Hematopoietic multipotent progenitor cell treated with erythropoietin and hydrocortisone succinate and interleukin-3 and kit ligand, for 8 days (in vitro differentiated cells): ENCODE results near the gene MIOX.
"Not testable (repeated sequence)": the region's sequence is repeated elsewhere in the genome, so short reads cannot be mapped to it uniquely, and the experiment has no call there.

ENCODE experiments used
- DNase-seq: peaks from one replicate; pipeline ENCODE4 v3.0.0-alpha.2; 2015

Gene MIOX

DNA sequence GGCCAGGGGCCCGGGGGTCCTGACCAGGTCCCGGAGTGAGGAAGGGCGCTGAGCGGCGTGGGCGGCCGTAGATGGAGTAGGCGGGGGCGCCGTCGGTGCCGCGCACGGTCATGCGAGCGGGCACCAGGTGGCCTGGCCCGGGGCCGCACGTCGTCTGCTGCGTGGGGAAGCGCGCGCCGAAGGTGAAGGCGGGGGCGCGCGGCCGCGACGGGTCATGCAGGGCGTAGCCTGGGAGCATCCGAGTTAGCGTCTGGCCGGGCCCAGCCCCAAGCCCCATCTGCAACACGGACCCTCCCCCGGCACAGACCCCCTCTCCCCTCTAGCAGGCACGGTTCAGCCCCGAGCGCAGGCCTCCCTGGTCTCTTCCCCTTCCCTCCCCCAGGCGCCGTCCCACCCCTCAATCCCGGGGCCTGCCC is 44.9 kb downstream of the MIOX start:
- DNase-seq, result no peak

DNA sequence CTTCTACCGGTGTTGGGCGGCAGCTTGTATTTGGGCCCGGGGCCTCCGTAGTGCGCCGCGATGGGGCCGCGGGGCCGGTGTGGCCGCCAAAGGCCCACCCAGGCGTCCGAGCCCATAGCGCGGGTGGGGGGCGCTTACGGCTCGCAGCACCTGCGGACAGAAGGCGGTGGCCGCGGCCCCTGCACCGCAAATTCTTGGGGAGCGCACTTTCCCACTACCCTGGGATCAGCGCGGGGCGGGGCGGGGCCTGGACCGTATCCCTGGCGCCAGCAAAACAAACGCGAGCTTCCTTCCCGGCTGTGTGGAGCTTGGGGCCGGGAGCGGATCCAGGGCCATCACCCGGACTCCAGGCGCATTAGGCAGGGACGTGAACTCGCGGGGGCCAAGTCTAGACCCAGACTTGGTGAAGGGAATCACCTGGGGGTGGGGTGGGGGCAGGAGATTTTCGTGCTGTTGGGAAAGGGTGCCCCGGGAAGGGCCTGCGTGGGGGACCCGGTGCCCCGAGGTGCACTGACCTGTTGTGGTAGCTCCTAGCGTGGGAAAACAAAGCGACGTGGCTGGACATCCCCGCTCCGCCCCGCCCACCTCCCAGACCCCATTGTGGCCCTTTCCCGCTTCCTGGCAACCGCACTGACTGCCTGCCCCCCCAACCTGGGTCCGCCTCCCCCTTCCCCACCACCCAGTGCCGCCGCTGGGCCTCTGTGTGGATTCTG is 45.5 kb downstream of the MIOX start:
- DNase-seq, result no peak

DNA sequence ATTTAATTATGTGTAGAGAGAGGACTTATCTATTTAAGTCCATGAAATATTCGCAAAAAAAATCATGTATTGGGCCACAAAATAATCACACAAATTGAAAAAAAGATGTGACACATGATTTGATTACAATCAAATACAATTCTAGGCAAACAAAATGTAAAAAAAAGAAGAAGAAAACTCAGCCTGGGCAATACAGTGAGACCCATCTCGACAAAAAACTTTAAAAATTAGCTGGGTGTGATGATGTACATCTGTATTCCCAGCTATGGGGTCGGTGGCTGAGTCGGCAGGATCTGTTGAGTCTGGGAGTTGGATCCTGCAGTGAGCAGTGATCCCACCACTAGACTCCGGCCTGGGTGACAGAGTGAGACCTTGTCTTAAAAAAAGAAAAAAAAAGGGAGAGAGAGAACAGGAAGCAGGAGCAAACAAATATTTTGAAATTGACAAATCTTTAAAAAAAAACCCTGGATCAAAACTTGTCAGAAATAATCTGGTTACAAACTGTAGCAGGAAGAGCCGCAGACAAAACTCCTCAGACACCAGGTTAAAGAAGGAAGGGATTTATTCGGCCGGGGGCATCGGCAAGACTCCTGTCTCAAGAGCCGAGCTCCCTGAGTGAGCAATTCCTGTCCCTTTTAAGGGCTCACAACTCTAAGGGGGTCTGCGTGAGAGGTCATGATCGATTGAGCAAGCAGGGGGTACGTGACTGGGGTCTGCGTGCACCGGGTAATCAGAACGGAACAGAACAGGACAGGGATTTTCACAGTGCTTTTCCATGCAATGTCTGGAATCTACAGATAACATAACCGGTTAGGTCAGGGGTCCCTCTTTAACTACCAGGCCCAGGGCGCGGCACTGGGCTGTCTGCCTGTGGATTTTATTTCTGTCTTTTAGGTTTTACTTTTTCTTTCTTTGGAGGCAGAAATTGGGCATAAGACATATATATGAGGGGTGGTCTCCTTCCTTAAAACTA is 46.5 kb downstream of the MIOX start:
- DNase-seq, result no peak

DNA sequence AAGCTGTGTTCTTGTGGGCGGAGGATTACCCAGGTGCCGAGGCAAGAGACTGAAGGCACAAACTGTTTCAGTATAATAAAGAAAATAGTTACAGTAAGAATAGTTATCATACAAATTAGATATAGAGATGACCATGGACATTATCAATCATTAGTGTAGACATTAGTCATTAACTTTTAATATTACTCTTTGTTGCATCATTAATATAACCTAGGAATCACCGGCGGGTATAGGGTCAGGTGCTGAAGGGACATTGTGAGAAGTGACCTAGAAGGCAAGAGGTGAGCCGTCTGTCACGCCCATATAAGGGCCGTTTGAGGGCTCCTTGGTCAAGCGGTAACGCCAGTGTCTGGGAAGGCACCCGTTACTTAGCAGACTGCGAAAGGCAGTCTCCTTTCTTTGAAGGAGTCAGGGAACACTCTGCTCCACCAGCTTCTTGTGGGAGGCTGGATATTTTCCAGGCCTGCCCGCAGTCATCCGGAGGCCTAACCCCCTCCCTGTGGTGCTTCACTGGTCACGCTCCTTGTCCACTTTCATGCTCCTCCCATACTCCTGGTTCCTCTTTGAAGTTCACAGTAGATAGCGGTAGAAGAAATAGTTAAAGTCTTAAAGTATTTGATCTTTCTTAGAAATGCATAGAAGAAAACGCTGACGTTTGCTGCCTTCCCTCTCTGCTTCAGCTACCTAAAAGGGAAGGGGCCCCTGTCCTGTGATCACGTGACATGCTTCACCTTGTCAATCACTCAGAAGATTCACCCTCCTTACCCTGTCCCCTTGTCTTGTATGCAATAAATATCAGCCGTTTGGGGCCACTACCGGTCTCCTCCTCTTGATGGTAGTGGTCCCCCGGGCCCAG is 47.4 kb downstream of the MIOX start:
- DNase-seq, result not testable (repeated sequence)

DNA sequence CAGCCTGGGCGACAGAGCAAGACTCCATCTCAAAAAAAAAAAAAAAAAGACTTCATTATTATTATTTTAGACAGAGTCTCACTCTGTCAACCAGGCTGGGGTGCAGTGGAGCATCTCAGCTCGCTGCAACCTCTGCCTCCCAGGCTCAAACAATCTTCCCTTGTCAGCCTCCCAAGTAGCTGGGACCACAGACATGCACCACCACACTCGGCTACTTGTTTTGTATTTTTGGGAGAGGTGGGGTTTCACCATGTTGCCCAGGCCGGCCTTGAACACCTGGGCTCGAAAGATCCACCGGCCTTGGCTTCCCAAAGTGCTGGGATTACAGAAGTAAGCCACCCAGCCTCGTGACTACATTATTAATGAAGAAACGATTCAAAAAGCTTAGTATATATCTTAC is 48.5 kb downstream of the MIOX start:
- no peak for DNase-seq

DNA sequence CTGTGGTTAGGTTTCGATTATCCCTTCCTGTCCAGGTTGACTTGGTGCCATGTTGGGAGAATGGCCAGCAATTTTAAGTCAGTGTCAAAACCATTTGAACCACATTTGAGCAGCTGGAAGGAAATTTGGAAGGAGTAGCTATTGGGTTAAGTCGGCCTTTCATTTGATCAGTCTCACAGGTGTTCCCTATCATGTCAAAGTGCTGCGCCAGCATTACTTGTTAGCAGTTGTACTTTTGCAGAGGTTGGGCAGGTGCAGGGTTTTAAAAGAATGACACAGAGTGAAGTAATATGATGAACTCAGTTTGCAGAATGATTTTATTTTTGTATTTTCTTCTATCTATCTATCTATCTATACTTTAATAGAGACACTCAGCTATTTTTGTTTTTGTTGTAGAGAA is 49.6 kb downstream of the MIOX start:
- DNase-seq, result no peak

DNA sequence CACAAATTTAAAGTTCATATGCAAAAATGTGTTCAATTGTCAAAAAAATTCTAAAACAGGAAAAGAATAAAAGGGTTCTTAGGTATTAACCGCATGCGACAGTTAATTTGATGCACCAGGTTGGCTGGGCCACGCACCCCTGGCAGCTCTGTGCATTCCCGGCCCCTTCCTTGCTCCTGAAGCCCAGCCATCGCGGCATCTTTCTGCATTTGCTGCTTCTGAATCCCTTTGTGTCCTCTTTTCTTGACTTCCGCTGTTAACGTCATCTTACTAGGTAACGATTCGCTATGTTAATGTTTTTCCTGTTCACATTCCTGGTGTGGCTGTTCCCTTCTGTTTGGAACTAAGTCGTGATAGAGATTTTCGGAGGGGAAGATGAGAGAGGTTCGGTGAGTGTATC is 51.1 kb downstream of the MIOX start:
- DNase-seq, result no peak
